PC-3 (cell line): ENCODE measurements around the gene TPST1. TPM values are rescaled to one million over a fixed set of nuclear protein-coding genes. Genes with fewer than 3 reads are reported as not detected.

Source experiments
- ATAC-seq: fragments of 200-7000 bp; cut with Tn5 transposase; 2 replicates; pipeline ENCODE4 v1.9.1; 2020; ENCODE audit warnings: mild to moderate bottlenecking, moderate library complexity
- BruUV-seq: library from RNA; stranded (reverse); fragments of 400-500 nt; replicated peaks from 2 replicates; lab custom pipeline; 2021; lab: Mats Ljungman, UMichigan
- CTCF ChIA-PET: fragments of 300-600 bp; sonication (Branson Sonifier 250); formaldehyde crosslinking; loops from one replicate; lab custom pipeline; 2022; ENCODE audit warnings: antibody characterized with exemption; lab: Charles Lee
- POLR2A ChIA-PET: fragments of 300-600 bp; sonication (Branson Sonifier 250); formaldehyde crosslinking; loops from one replicate; lab custom pipeline; 2022; ENCODE audit warnings: antibody characterized with exemption; ENCODE audit not compliant: unreplicated experiment; lab: Charles Lee
- DNase-seq: peaks from one replicate; pipeline ENCODE4 v3.0.0-alpha.2; 2015
- H2AFZ ChIP-seq: fragments of 300-600 bp; sonication (generic); 2 replicates; pipeline ENCODE4 v1.6.0; 2016; ENCODE audit warnings: antibody characterized with exemption, low read length
- H3F3A ChIP-seq: fragments of 300-600 bp; sonication (generic); one replicate; pipeline ENCODE4 v1.6.0; 2017; ENCODE audit warnings: antibody characterized with exemption, low read length, control low read depth, mild to moderate bottlenecking; ENCODE audit not compliant: unreplicated experiment
- H3K27ac ChIP-seq: fragments of 300-600 bp; sonication (generic); 2 replicates; pipeline ENCODE4 v1.5.1; 2016; ENCODE audit warnings: mild to moderate bottlenecking, low read length
- H3K27me3 ChIP-seq: fragments of 300-600 bp; sonication (generic); 2 replicates; pipeline ENCODE4 v1.6.1; 2016; ENCODE audit warnings: low read length, mixed read lengths
- H3K36me3 ChIP-seq: fragments of 300-600 bp; sonication (generic); 2 replicates; pipeline ENCODE4 v1.6.1; 2016; ENCODE audit warnings: low read depth, mixed run types, low read length, mixed read lengths
- H3K4me1 ChIP-seq: fragments of 300-600 bp; sonication (generic); 2 replicates; pipeline ENCODE4 v1.5.1; 2016; ENCODE audit warnings: low read length; ENCODE audit not compliant: insufficient read depth
- H3K4me2 ChIP-seq: fragments of 300-600 bp; sonication (generic); 2 replicates; pipeline ENCODE4 v1.6.0; 2016; ENCODE audit warnings: low read length
- H3K4me3 ChIP-seq: fragments of 300-600 bp; sonication (generic); 2 replicates; pipeline ENCODE4 v1.5.1; 2016; ENCODE audit warnings: mild to moderate bottlenecking, low read length, mixed read lengths
- H3K79me2 ChIP-seq: fragments of 300-600 bp; sonication (generic); 2 replicates; pipeline ENCODE4 v1.6.1; 2017; ENCODE audit warnings: low read length, mixed read lengths
- H3K9ac ChIP-seq: fragments of 300-600 bp; sonication (generic); 2 replicates; pipeline ENCODE4 v1.6.0; 2016; ENCODE audit warnings: mild to moderate bottlenecking, low read length
- H3K9me2 ChIP-seq: fragments of 300-600 bp; sonication (generic); replicated peaks from 2 replicates; pipeline ENCODE4 v1.6.1; 2016; ENCODE audit warnings: mixed run types, low read length, mixed read lengths
- H3K9me3 ChIP-seq: fragments of 300-600 bp; sonication (generic); 2 replicates; pipeline ENCODE4 v1.6.1; 2016; ENCODE audit warnings: low read length, mixed read lengths
- H4K20me1 ChIP-seq: fragments of 300-600 bp; sonication (generic); 2 replicates; pipeline ENCODE4 v1.6.1; 2016; ENCODE audit warnings: low read length, mixed read lengths
- CTCF ChIP-seq: fragments of 300-600 bp; sonication (generic); conservative IDR thresholded peaks from 2 replicates; pipeline ENCODE4 v1.5.1; 2017; ENCODE audit warnings: antibody characterized with exemption, low read depth, mild to moderate bottlenecking, low read length
- EZH2 ChIP-seq: fragments of 300-600 bp; sonication (generic); IDR thresholded peaks from one replicate; pipeline ENCODE4 v1.6.1; 2017; ENCODE audit warnings: antibody characterized with exemption, mild to moderate bottlenecking, low read length; ENCODE audit not compliant: unreplicated experiment
- EZH2phosphoT487 ChIP-seq: fragments of 300-600 bp; sonication (generic); IDR thresholded peaks from 2 replicates; pipeline ENCODE4 v1.6.1; 2018; ENCODE audit warnings: mild to moderate bottlenecking, antibody characterized with exemption, low read length, borderline replicate concordance
- intact Hi-C: fragments of 100-400 bp; cut with micrococcal nuclease; formaldehyde crosslinking; loops from 2 replicates; pipeline ENCODE4 v1.9.0; 2023
- total RNA-seq: library from RNA; depleted of rRNA; stranded (reverse); fragments of >200 nt; gene quantifications from 2 replicates; pipeline ENCODE4 v1.2.3, GENCODE V29; 2014

TPST1 gene
- total RNA-seq, 1 experiment from 2014 or later: 14.4 TPM

- H3K4me1 ChIP-seq: peaks cover 7% of the 10 kb centered on the region; the same call in 1 of the 2 replicates
- no peaks in the 10 kb centered on the region for H3K9me3 ChIP-seq
- H4K20me1 ChIP-seq: no peaks in the 10 kb centered on the region
- BruUV-seq: no TSS peak
- TF ChIP-seq EZH2 (no peak), CTCF (no peak), EZH2phosphoT487 (no peak)
- DNase-seq (peak; percentile 55), ATAC-seq (peak; percentile 76; the same call in 1 of the 2 replicates)
- H3K27ac ChIP-seq: peak overlapping the region; percentile 35
- H3K36me3 ChIP-seq: no peaks in the 10 kb centered on the region
- H2AFZ ChIP-seq: no peak overlapping the region
- H3K27me3 ChIP-seq: no peaks in the 10 kb centered on the region
- no peak overlapping the region for H3K9ac ChIP-seq
- no peak overlapping the region for H3K4me3 ChIP-seq
- no peak overlapping the region for H3K4me2 ChIP-seq
- ChIA-PET CTCF (no interaction called here), POLR2A (no interaction called here)
- no peaks in the 10 kb centered on the region for H3K9me2 ChIP-seq
- intact Hi-C loops: no loop called here
- H3K79me2 ChIP-seq: peaks cover 9% of the 10 kb centered on the region; the same call in 1 of the 2 replicates
- H3F3A ChIP-seq: no peaks in the 10 kb centered on the region
Measured at GRCh38 chr7:66257481-66257880, 52.3 kb downstream of the TPST1 start.

GRCh38 chr7:66258409-66258808, 53.3 kb downstream of the TPST1 start:
- Histone ChIP-seq H3K36me3 (no peaks in the 10 kb centered on the region), H3K9me3 (no peaks in the 10 kb centered on the region), H3F3A (no peaks in the 10 kb centered on the region), H3K27me3 (no peaks in the 10 kb centered on the region), H3K9me2 (no peaks in the 10 kb centered on the region), H4K20me1 (no peaks in the 10 kb centered on the region), H3K4me1 (peaks cover 7% of the 10 kb centered on the region; the same call in 1 of the 2 replicates), H3K79me2 (peaks cover 9% of the 10 kb centered on the region; the same call in 1 of the 2 replicates), H3K27ac (no peak overlapping the region), H3K4me3 (no peak overlapping the region), H2AFZ (no peak overlapping the region), H3K4me2 (no peak overlapping the region), H3K9ac (no peak overlapping the region)
- no TSS peak for BruUV-seq
- TF ChIP-seq EZH2 (no peak), EZH2phosphoT487 (no peak), CTCF (no peak)
- POLR2A ChIA-PET: no interaction called here
- intact Hi-C loops: no loop called here
- DNase-seq (no peak), ATAC-seq (no peak)
- CTCF ChIA-PET: no interaction called here

GRCh38 chr7:66261941-66262340, 56.8 kb downstream of the TPST1 start:
- Histone ChIP-seq H3F3A (no peaks in the 10 kb centered on the region), H3K27me3 (no peaks in the 10 kb centered on the region), H3K27ac (no peak overlapping the region), H3K9ac (no peak overlapping the region), H3K9me3 (peaks cover 24% of the 10 kb centered on the region; the same call in 1 of the 2 replicates), H3K4me3 (no peak overlapping the region), H3K9me2 (no peaks in the 10 kb centered on the region), H4K20me1 (no peaks in the 10 kb centered on the region), H3K36me3 (peaks cover 19% of the 10 kb centered on the region; the same call in 1 of the 2 replicates), H2AFZ (no peak overlapping the region), H3K4me2 (no peak overlapping the region), H3K79me2 (peaks cover 9% of the 10 kb centered on the region; the same call in 1 of the 2 replicates), H3K4me1 (no peaks in the 10 kb centered on the region)
- intact Hi-C loops: no loop called here
- TF ChIP-seq EZH2phosphoT487: no peak
- DNase-seq (no peak), ATAC-seq (no peak)
- CTCF ChIA-PET: no interaction called here
- POLR2A ChIA-PET: no interaction called here
- BruUV-seq: no TSS peak
